ENCODE data around the gene TNFSF8.

TNFSF8 gene

GRCh38 chr9:114936581-114936980 is 6.2 kb upstream of the TNFSF8 start:
- peak; percentile 9 for DNase-seq (ENCODE audit: low read depth)

GRCh38 chr9:114935119-114935518 is 4.7 kb upstream of the TNFSF8 start:
- no peak for DNase-seq (ENCODE audit: low read depth)

GRCh38 chr9:114932502-114932901 is 2.1 kb upstream of the TNFSF8 start:
- DNase-seq (ENCODE audit: low read depth), result no peak

GRCh38 chr9:114931407-114931806 is 1.0 kb upstream of the TNFSF8 start:
- no peak for DNase-seq (ENCODE audit: low read depth)

GRCh38 chr9:114929201-114929600 is 1.2 kb downstream of the TNFSF8 start:
- DNase-seq (ENCODE audit: low read depth), result no peak

GRCh38 chr9:114928671-114929070 is 1.7 kb downstream of the TNFSF8 start:
- no peak for DNase-seq (ENCODE audit: low read depth)

- no peak for DNase-seq (ENCODE audit: low read depth)
Observed at GRCh38 chr9:114928136-114928535, 2.3 kb downstream of the TNFSF8 start.

GRCh38 chr9:114925672-114926071 is 4.7 kb downstream of the TNFSF8 start:
- no peak for DNase-seq (ENCODE audit: low read depth)

GRCh38 chr9:114925039-114925438 is 5.4 kb downstream of the TNFSF8 start:
- DNase-seq (ENCODE audit: low read depth), result no peak

- no peak for DNase-seq (ENCODE audit: low read depth)
Observed at GRCh38 chr9:114924327-114924726, 6.1 kb downstream of the TNFSF8 start.

- no peak for DNase-seq (ENCODE audit: low read depth)
Observed at GRCh38 chr9:114923918-114924317, 6.5 kb downstream of the TNFSF8 start.

- DNase-seq (ENCODE audit: low read depth), result no peak
Observed at GRCh38 chr9:114921171-114921570, 9.2 kb downstream of the TNFSF8 start.

GRCh38 chr9:114919611-114920010 is 10.8 kb downstream of the TNFSF8 start:
- no peak for DNase-seq (ENCODE audit: low read depth)

- no peak for DNase-seq (ENCODE audit: low read depth)
Observed at GRCh38 chr9:114916481-114916880, 13.9 kb downstream of the TNFSF8 start.

- no peak for DNase-seq (ENCODE audit: low read depth)
Observed at GRCh38 chr9:114914139-114914538, 16.3 kb downstream of the TNFSF8 start.

GRCh38 chr9:114913656-114914055 is 16.7 kb downstream of the TNFSF8 start:
- no peak for DNase-seq (ENCODE audit: low read depth)

- DNase-seq (ENCODE audit: low read depth), result no peak
Observed at GRCh38 chr9:114913217-114913616, 17.2 kb downstream of the TNFSF8 start.

GRCh38 chr9:114911167-114911821 is 19.1 kb downstream of the TNFSF8 start:
- DNase-seq (ENCODE audit: low read depth), result peak; percentile 72

- peak; percentile 59 for DNase-seq (ENCODE audit: low read depth)
Observed at GRCh38 chr9:114910541-114910940, 19.9 kb downstream of the TNFSF8 start.

GRCh38 chr9:114909661-114910060 is 20.7 kb downstream of the TNFSF8 start:
- DNase-seq (ENCODE audit: low read depth), result no peak

- DNase-seq (ENCODE audit: low read depth), result peak; percentile 35
Observed at GRCh38 chr9:114908805-114909448, 21.5 kb downstream of the TNFSF8 start.

- peak; percentile 87 for DNase-seq (ENCODE audit: low read depth)
Observed at GRCh38 chr9:114908104-114908622, 22.2 kb downstream of the TNFSF8 start.

GRCh38 chr9:114906922-114907571 is 23.3 kb downstream of the TNFSF8 start:
- DNase-seq (ENCODE audit: low read depth), result peak; percentile 67
